H1 (cell line): ENCODE measurements around the gene MGAT2. TPM values are rescaled to one million over a fixed set of nuclear protein-coding genes. Genes with fewer than 3 reads are reported as not detected.

ENCODE experiments used
- CTBP2 ChIP-seq: IDR thresholded peaks from 2 replicates; pipeline ENCODE4 v1.7.0; 2011; ENCODE audit warnings: borderline replicate concordance, mild to moderate bottlenecking, moderate library complexity, mixed read lengths, low read length; ENCODE audit not compliant: insufficient read depth, insufficient read length
- FOSL1 ChIP-seq: IDR thresholded peaks from 2 replicates; pipeline ENCODE4 v1.6.1; 2011; ENCODE audit warnings: mild to moderate bottlenecking, low read depth, low read length, moderate library complexity; ENCODE audit not compliant: insufficient read depth
- GTF2F1 ChIP-seq: IDR thresholded peaks from 2 replicates; pipeline ENCODE4 v1.6.1; 2012; ENCODE audit warnings: low read depth, low read length, improper control_type of control experiment, borderline replicate concordance
- HDAC2 ChIP-seq, 2 experiments: fragments of 300-600 bp in 1 of 2; sonication (generic) in 1 of 2; IDR thresholded peaks; 2 replicates each; pipeline ENCODE4 v1.6.1; 2011 to 2012; ENCODE audit warnings: low read depth in 2 of 2, low read length in 2 of 2, mild to moderate bottlenecking in 2 of 2, moderate library complexity in 2 of 2, borderline replicate concordance in 1 of 2, inconsistent platforms in 1 of 2
- JUN ChIP-seq: IDR thresholded peaks from 2 replicates; pipeline ENCODE4 v1.6.1; 2011; ENCODE audit warnings: low read depth, mild to moderate bottlenecking, improper control_type of control experiment, low read length
- RBBP5 ChIP-seq: IDR thresholded peaks from 2 replicates; pipeline ENCODE4 v1.7.1; 2012; ENCODE audit warnings: low read depth, mild to moderate bottlenecking, inconsistent platforms, low read length, moderate library complexity, borderline replicate concordance
- polyA plus RNA-seq, 7 experiments: library from polyadenylated mRNA; depleted of rRNA in 3 of 7; stranded (reverse) in 5 of 7; unstranded in 2 of 7; fragments of >200 nt in 5 of 7; fragments of 200-250 nt in 2 of 7; gene quantifications; 1 replicate in 5 of 7; 2 replicates in 1 of 7; 4 replicates in 1 of 7; pipeline versions ENCODE4 v1.2.1 to v1.2.3, GENCODE V29; 2011 to 2013; ENCODE audit warnings: missing spikeins in 2 of 7, mixed read lengths in 2 of 7
- total RNA-seq: library from RNA; stranded (reverse); fragmentation: NEBNext Ultra II Directional; extraction: Animal tissue kit (Norgen Biotek cat#: 25700); gene quantifications from 2 replicates; pipeline ENCODE4 v1.2.1, GENCODE V29; 2021
- TF ChIP-seq, protein P1 (sequence below): fragments of 300-600 bp; sonication (generic); IDR thresholded peaks from 2 replicates; pipeline ENCODE4 v1.7.1; 2012; ENCODE audit warnings: low read length, moderate library complexity, mild to moderate bottlenecking, inconsistent platforms; ENCODE audit not compliant: insufficient replicate concordance

The MGAT2 gene
- total and polyA plus RNA-seq, 2 of the 8 experiments (the other 6 are each of a cell fraction or from before 2014, with no cell fraction given) = 10.6 to 23.7 TPM

DNA sequence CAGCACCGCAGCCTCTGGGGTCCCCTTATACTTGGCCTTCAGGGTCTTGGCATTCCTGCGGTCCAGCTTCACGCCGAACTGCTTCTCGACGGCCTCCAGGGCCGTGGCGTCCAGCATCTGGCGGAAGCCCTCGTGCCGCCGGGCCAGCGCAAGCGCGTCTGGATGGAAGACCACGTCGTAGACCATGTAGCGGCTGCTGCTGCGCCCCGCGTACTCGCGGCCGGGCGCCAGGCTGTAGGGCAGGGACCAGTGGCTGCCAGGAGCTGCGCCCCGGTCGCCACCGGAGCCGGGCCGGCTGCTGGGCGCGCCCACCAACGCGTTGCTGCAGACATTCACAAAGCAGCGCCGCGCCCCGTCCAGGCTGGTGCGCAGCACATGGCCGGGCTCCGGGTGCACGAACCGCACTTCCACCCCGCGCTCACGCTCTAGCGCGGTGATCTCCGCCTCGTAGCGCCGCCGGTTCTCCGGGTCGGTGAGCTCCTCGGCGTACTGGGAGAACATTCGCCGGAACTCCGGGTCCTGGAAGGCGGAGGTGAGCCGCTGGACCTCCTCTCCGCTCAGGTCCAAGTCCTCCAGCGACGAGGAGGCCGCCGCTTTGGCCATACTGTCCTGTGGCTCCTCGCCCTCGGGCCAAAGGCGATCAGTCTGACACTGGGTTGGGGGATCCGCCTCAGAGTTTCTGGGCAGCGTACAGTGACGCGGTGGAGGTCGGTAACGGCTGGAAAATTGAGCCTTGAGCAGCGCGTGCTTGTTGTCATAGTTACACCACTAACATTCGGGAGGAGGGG, 14.1 kb downstream of the MGAT2 start, which contains the start of gene DNAAF2 (continued):
- TF ChIP-seq HDAC2 (IDR thresholded peaks at IDR 0.05; ENCODE audit: borderline replicate concordance in 1 of 2, low read depth in 2 of 2, low read length in 2 of 2) = 0 out of 4 replicates have a peak, but pooled peaks of 1 of the 2 experiments have one; percentile 37
- no peak for TF ChIP-seq GTF2F1
- TF ChIP-seq RBBP5 = peak; percentile 62; the same call in 1 of the 2 replicates
- no peak for TF ChIP-seq FOSL1
- TF ChIP-seq JUN = no peak
- TF ChIP-seq, protein P1, sequence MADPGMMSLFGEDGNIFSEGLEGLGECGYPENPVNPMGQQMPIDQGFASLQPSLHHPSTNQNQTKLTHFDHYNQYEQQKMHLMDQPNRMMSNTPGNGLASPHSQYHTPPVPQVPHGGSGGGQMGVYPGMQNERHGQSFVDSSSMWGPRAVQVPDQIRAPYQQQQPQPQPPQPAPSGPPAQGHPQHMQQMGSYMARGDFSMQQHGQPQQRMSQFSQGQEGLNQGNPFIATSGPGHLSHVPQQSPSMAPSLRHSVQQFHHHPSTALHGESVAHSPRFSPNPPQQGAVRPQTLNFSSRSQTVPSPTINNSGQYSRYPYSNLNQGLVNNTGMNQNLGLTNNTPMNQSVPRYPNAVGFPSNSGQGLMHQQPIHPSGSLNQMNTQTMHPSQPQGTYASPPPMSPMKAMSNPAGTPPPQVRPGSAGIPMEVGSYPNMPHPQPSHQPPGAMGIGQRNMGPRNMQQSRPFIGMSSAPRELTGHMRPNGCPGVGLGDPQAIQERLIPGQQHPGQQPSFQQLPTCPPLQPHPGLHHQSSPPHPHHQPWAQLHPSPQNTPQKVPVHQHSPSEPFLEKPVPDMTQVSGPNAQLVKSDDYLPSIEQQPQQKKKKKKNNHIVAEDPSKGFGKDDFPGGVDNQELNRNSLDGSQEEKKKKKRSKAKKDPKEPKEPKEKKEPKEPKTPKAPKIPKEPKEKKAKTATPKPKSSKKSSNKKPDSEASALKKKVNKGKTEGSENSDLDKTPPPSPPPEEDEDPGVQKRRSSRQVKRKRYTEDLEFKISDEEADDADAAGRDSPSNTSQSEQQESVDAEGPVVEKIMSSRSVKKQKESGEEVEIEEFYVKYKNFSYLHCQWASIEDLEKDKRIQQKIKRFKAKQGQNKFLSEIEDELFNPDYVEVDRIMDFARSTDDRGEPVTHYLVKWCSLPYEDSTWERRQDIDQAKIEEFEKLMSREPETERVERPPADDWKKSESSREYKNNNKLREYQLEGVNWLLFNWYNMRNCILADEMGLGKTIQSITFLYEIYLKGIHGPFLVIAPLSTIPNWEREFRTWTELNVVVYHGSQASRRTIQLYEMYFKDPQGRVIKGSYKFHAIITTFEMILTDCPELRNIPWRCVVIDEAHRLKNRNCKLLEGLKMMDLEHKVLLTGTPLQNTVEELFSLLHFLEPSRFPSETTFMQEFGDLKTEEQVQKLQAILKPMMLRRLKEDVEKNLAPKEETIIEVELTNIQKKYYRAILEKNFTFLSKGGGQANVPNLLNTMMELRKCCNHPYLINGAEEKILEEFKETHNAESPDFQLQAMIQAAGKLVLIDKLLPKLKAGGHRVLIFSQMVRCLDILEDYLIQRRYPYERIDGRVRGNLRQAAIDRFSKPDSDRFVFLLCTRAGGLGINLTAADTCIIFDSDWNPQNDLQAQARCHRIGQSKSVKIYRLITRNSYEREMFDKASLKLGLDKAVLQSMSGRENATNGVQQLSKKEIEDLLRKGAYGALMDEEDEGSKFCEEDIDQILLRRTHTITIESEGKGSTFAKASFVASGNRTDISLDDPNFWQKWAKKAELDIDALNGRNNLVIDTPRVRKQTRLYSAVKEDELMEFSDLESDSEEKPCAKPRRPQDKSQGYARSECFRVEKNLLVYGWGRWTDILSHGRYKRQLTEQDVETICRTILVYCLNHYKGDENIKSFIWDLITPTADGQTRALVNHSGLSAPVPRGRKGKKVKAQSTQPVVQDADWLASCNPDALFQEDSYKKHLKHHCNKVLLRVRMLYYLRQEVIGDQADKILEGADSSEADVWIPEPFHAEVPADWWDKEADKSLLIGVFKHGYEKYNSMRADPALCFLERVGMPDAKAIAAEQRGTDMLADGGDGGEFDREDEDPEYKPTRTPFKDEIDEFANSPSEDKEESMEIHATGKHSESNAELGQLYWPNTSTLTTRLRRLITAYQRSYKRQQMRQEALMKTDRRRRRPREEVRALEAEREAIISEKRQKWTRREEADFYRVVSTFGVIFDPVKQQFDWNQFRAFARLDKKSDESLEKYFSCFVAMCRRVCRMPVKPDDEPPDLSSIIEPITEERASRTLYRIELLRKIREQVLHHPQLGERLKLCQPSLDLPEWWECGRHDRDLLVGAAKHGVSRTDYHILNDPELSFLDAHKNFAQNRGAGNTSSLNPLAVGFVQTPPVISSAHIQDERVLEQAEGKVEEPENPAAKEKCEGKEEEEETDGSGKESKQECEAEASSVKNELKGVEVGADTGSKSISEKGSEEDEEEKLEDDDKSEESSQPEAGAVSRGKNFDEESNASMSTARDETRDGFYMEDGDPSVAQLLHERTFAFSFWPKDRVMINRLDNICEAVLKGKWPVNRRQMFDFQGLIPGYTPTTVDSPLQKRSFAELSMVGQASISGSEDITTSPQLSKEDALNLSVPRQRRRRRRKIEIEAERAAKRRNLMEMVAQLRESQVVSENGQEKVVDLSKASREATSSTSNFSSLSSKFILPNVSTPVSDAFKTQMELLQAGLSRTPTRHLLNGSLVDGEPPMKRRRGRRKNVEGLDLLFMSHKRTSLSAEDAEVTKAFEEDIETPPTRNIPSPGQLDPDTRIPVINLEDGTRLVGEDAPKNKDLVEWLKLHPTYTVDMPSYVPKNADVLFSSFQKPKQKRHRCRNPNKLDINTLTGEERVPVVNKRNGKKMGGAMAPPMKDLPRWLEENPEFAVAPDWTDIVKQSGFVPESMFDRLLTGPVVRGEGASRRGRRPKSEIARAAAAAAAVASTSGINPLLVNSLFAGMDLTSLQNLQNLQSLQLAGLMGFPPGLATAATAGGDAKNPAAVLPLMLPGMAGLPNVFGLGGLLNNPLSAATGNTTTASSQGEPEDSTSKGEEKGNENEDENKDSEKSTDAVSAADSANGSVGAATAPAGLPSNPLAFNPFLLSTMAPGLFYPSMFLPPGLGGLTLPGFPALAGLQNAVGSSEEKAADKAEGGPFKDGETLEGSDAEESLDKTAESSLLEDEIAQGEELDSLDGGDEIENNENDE = no peak
- TF ChIP-seq CTBP2 = no peak
